Breast epithelium (tissue), 4 donors: ENCODE results near the gene MCTP2. TPM values are rescaled to one million over a fixed set of nuclear protein-coding genes. Genes with fewer than 3 reads are reported as not detected.

Source experiments
- DNase-seq, 2 donors: peaks; one replicate each; pipeline ENCODE4 v3.0.0-alpha.2; 2019; ENCODE audit warnings: low spot score in 2 of 2
- H3K27ac ChIP-seq, 2 donors: fragments of 200-600 bp; sonication (generic) in 1 of 2; one replicate each; pipeline ENCODE4 v1.5.1; 2016 to 2019; ENCODE audit warnings: mild to moderate bottlenecking in 1 of 2
- H3K27me3 ChIP-seq, 2 donors: fragments of 200-600 bp; sonication (generic) in 1 of 2; one replicate each; pipeline versions ENCODE4 v1.5.1 to v1.6.0; 2017 to 2019; ENCODE audit warnings: control low read depth in 1 of 2, mild to moderate bottlenecking in 1 of 2
- H3K36me3 ChIP-seq: fragments of 200-600 bp; one replicate; pipeline ENCODE4 v1.5.1; 2019
- H3K4me1 ChIP-seq, 2 donors: fragments of 200-600 bp; sonication (generic); one replicate each; pipeline ENCODE4 v1.5.1; 2016 to 2019; ENCODE audit warnings: control low read depth in 1 of 2
- H3K4me3 ChIP-seq, 3 donors: fragments of 200-600 bp; sonication (generic); 1 replicate in 2 of 3; 2 replicates in 1 of 3; pipeline ENCODE4 v1.5.1; 2016 to 2019; ENCODE audit warnings: mild to moderate bottlenecking in 3 of 3, moderate library complexity in 2 of 3
- H3K9me3 ChIP-seq, 2 donors: fragments of 200-600 bp; sonication (generic) in 1 of 2; one replicate each; pipeline ENCODE4 v1.5.1; 2016 to 2019; ENCODE audit warnings: control low read depth in 1 of 2
- POLR2A ChIP-seq: fragments of 450-650 bp; IDR thresholded peaks from one replicate; pipeline ENCODE4 v1.6.1; 2016; ENCODE audit warnings: antibody characterized with exemption, mild to moderate bottlenecking, moderate library complexity
- POLR2AphosphoS5 ChIP-seq, 3 donors: sonication (generic); formaldehyde crosslinking; IDR thresholded peaks; one replicate each; pipeline ENCODE4 v1.6.1; 2017; ENCODE audit warnings: antibody characterized with exemption in 3 of 3
- intact Hi-C: fragments of 100-400 bp; cut with DNase I; formaldehyde crosslinking; loops from one replicate; pipeline ENCODE4 v1.15.1; 2023; ENCODE audit warnings: low total_unique reads
- total RNA-seq, 3 donors: library from RNA; depleted of rRNA; stranded (reverse); fragments of >200 nt; gene quantifications; one replicate each; pipeline ENCODE4 v1.1.0, GENCODE V29; 2016
- TF ChIP-seq, protein P1 (sequence below), 3 donors: fragments of 450-650 bp; IDR thresholded peaks; one replicate each; pipeline ENCODE4 v1.5.1; 2016 to 2017; ENCODE audit warnings: antibody characterized with exemption in 3 of 3, mild to moderate bottlenecking in 3 of 3, moderate library complexity in 3 of 3

The MCTP2 gene
- total RNA-seq, 3 donors from 2014 or later, result 6.4 to 46.2 (median 25.9) TPM

GRCh38 chr15:94335616-94336015 is 104.3 kb downstream of the MCTP2 start:
- no peak for DNase-seq
- intact Hi-C loops, result no loop called here
- no peak for TF ChIP-seq POLR2AphosphoS5 (IDR thresholded peaks at IDR 0.05)
- H3K4me3 ChIP-seq, result no peak overlapping the region
- H3K4me1 ChIP-seq, result no peaks in the 10 kb centered on the region
- no peak overlapping the region for H3K27ac ChIP-seq
- no peaks in the 10 kb centered on the region for H3K27me3 ChIP-seq
- H3K36me3 ChIP-seq, result no peaks in the 10 kb centered on the region
- no peaks in the 10 kb centered on the region for H3K9me3 ChIP-seq

DNA sequence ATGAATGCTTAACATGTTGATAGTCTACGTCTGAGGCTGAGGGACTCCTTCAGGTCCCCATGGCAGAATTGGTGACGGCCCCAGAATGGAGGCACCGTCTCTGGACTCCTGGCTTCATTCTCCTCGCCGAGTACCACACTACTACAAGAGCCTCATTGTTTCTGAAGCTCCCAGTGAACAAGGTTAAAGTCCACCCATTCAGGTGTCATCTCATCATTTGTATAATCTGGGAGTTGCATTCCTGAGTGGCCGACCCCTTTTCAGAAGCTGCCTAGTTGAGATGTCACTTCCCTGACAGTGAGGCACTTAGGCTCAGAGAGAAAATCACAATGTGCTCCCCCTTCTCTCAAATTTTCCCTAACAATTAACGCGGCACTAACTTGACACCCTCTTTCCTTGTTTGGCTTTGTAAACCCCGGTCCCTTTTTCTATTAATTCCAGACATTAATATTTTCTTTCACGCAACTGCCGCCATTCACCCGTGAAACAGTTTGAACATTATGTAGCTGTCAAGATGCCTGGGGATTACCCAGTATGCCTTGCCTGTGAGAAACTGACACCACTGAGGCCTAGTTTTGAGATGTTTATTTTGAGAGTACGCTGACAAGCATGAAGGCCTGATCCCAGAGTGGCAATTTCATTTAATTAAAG is 105.6 kb downstream of the MCTP2 start:
- DNase-seq, result no peak
- intact Hi-C loops, result no loop called here

GRCh38 chr15:94338243-94338846 is 107.0 kb downstream of the MCTP2 start:
- H3K4me1 ChIP-seq, result no peaks in the 10 kb centered on the region
- no peaks in the 10 kb centered on the region for H3K36me3 ChIP-seq
- no peak overlapping the region for H3K27ac ChIP-seq
- intact Hi-C loops, result no loop called here
- no peak overlapping the region for H3K4me3 ChIP-seq
- H3K27me3 ChIP-seq, result no peaks in the 10 kb centered on the region
- H3K9me3 ChIP-seq, result no peaks in the 10 kb centered on the region
- no peak for DNase-seq
- TF ChIP-seq POLR2AphosphoS5 (IDR thresholded peaks at IDR 0.05) (no peak), POLR2A (no peak)
- TF ChIP-seq, protein P1, sequence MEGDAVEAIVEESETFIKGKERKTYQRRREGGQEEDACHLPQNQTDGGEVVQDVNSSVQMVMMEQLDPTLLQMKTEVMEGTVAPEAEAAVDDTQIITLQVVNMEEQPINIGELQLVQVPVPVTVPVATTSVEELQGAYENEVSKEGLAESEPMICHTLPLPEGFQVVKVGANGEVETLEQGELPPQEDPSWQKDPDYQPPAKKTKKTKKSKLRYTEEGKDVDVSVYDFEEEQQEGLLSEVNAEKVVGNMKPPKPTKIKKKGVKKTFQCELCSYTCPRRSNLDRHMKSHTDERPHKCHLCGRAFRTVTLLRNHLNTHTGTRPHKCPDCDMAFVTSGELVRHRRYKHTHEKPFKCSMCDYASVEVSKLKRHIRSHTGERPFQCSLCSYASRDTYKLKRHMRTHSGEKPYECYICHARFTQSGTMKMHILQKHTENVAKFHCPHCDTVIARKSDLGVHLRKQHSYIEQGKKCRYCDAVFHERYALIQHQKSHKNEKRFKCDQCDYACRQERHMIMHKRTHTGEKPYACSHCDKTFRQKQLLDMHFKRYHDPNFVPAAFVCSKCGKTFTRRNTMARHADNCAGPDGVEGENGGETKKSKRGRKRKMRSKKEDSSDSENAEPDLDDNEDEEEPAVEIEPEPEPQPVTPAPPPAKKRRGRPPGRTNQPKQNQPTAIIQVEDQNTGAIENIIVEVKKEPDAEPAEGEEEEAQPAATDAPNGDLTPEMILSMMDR (IDR thresholded peaks at IDR 0.05), result no peak

More for the DNA sequence above, 105.6 kb downstream of the MCTP2 start:
- no peaks in the 10 kb centered on the region for H3K27me3 ChIP-seq
- H3K27ac ChIP-seq, result no peak overlapping the region
- no peak overlapping the region for H3K4me3 ChIP-seq
- H3K9me3 ChIP-seq, result no peaks in the 10 kb centered on the region
- H3K36me3 ChIP-seq, result no peaks in the 10 kb centered on the region
- H3K4me1 ChIP-seq, result no peaks in the 10 kb centered on the region
- no peak for TF ChIP-seq POLR2AphosphoS5 (IDR thresholded peaks at IDR 0.05)
- TF ChIP-seq, protein P1 (IDR thresholded peaks at IDR 0.05), result no peak
- no peak for TF ChIP-seq POLR2A

DNA sequence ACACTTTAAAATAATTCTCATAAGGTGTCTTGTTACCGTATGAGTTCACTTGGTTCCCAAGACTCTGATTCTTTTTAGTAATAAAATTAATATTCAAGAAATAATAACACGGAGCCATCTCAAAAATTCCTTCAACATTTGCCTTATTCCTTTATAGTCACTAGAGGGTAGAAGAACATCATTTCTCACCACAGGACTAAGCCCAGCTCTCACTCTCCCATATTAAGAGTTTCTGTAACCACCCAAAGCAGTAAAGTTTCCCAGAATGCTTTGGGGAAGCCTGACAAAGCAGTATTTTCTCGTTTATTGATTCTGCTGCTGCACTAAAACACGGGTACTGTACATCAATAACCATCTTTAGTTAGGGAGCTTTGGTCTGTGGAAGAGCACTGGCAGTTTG is 114.9 kb downstream of the MCTP2 start:
- Histone ChIP-seq H3K4me1 (no peaks in the 10 kb centered on the region), H3K36me3 (no peaks in the 10 kb centered on the region), H3K4me3 (no peak overlapping the region), H3K9me3 (no peaks in the 10 kb centered on the region), H3K27me3 (no peaks in the 10 kb centered on the region), H3K27ac (no peak overlapping the region)
- intact Hi-C loops, result no loop called here
- DNase-seq, result no peak
- TF ChIP-seq POLR2A (no peak), POLR2AphosphoS5 (IDR thresholded peaks at IDR 0.05) (no peak)
- TF ChIP-seq, protein P1 (IDR thresholded peaks at IDR 0.05), result no peak

DNA sequence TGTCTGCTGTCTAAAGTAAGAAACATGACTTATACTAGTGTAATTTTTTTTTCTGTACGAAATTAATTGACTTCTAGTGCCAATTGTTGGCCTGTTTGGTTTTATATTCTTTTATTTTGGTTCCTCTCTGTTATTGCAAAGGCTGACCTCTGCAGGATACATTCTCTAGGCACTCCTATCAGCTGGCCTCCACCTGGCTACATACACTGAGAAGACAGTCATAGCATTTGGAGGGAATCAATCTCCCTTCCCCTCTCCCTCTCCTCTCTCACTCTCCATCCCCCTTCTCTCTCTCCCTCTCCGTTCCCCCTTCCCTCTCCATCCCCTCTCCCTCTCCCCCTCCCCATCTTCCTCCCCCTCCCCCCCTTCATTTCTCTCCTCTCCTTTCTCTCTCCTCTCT is 116.7 kb downstream of the MCTP2 start:
- TF ChIP-seq POLR2AphosphoS5 (IDR thresholded peaks at IDR 0.05) (no peak), POLR2A (no peak)
- TF ChIP-seq, protein P1 (IDR thresholded peaks at IDR 0.05), result no peak
- no peak for DNase-seq
- no peaks in the 10 kb centered on the region for H3K4me1 ChIP-seq
- no peaks in the 10 kb centered on the region for H3K9me3 ChIP-seq
- H3K36me3 ChIP-seq, result no peaks in the 10 kb centered on the region
- H3K27me3 ChIP-seq, result no peaks in the 10 kb centered on the region
- H3K27ac ChIP-seq, result no peak overlapping the region
- intact Hi-C loops, result no loop called here
- no peak overlapping the region for H3K4me3 ChIP-seq
